Gastrocnemius medialis (tissue), 4 donors: ENCODE measurements around the gene MAPK12.

ENCODE experiments used
- POLR2A ChIP-seq, 2 donors: fragments of 450-650 bp; IDR thresholded peaks; one replicate each; pipeline ENCODE4 v1.6.1; 2017; ENCODE audit warnings: antibody characterized with exemption in 2 of 2, mild to moderate bottlenecking in 2 of 2, moderate library complexity in 2 of 2
- TF ChIP-seq, protein P1 (sequence below), 5 experiments: fragments of 450-650 bp in 3 of 5; fragments of 200-600 bp in 2 of 5; sonication (generic) in 2 of 5; IDR thresholded peaks in 4 of 5; conservative IDR thresholded peaks in 1 of 5; 1 replicate in 4 of 5; 2 replicates in 1 of 5; pipeline ENCODE4 v1.5.1; 2016 to 2019; ENCODE audit warnings: antibody characterized with exemption in 5 of 5, mild to moderate bottlenecking in 3 of 5, moderate library complexity in 3 of 5

DNA sequence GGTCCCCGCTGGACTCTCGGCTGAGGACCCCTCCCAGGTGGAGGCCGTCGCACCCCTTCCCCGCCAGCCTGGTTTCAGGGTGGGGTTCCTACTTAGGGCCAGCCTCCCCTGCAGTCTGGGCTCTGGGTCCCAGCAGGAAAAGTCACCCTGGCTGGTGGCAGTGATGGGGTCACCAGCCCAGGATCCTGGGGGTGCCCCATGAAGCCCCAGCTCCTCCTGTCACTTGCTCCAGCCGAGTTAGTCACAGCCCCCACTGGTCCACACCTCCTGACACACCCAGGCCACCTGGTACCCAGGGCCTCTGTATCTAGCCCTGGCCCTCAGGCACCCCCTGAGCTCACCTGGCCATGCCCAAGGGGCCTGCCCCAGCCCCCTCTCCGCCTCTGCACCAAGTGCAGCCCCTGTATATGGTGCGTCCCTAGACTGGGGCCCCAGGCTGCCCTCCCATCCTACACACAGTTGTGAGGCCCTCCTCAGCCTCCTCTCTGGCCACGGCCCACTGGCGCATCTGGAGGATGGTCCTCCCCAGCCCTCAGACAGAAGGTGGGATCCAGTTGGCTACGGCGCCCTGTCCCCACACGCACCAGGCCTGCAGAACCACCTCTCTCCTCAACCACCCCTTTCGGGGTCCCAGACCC lies 39.3 kb upstream of the MAPK12 start:
- TF ChIP-seq, protein P1, sequence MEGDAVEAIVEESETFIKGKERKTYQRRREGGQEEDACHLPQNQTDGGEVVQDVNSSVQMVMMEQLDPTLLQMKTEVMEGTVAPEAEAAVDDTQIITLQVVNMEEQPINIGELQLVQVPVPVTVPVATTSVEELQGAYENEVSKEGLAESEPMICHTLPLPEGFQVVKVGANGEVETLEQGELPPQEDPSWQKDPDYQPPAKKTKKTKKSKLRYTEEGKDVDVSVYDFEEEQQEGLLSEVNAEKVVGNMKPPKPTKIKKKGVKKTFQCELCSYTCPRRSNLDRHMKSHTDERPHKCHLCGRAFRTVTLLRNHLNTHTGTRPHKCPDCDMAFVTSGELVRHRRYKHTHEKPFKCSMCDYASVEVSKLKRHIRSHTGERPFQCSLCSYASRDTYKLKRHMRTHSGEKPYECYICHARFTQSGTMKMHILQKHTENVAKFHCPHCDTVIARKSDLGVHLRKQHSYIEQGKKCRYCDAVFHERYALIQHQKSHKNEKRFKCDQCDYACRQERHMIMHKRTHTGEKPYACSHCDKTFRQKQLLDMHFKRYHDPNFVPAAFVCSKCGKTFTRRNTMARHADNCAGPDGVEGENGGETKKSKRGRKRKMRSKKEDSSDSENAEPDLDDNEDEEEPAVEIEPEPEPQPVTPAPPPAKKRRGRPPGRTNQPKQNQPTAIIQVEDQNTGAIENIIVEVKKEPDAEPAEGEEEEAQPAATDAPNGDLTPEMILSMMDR (IDR thresholded peaks at IDR 0.05 in 4 of 5, conservative IDR thresholded peaks at IDR 0.05 in 1 of 5) = no peak
- no peak for TF ChIP-seq POLR2A (IDR thresholded peaks at IDR 0.05)
